KOPT-K1 (cell line): Measurements from ENCODE around the gene MTUS2.

Experiments
- H3K27ac ChIP-seq: fragments of 200-600 bp; sonication (generic); 2 replicates; pipeline ENCODE4 v1.5.1; 2016; ENCODE audit warnings: antibody characterized with exemption, mild to moderate bottlenecking, low read depth, low read length; ENCODE audit not compliant: poor library complexity, severe bottlenecking
- H3K36me3 ChIP-seq: fragments of 200-600 bp; sonication (generic); 2 replicates; pipeline ENCODE4 v1.5.1; 2017; ENCODE audit warnings: antibody characterized with exemption, mild to moderate bottlenecking, low read length, moderate library complexity; ENCODE audit not compliant: insufficient read depth
- H3K9me3 ChIP-seq: fragments of 200-600 bp; sonication (generic); 2 replicates; pipeline ENCODE4 v1.5.1; 2017; ENCODE audit warnings: antibody characterized with exemption, low read length, mild to moderate bottlenecking; ENCODE audit not compliant: insufficient read depth, poor library complexity, severe bottlenecking

Gene MTUS2

GRCh38 chr13:28831117-28831516, 11.0 kb downstream of the MTUS2 start:
- H3K36me3 ChIP-seq, result no peaks in the 10 kb centered on the region
- H3K9me3 ChIP-seq, result peaks cover 25% of the 10 kb centered on the region
- H3K27ac ChIP-seq, result no peak overlapping the region

GRCh38 chr13:28837111-28837510, 17.0 kb downstream of the MTUS2 start:
- peaks cover 3% of the 10 kb centered on the region for H3K9me3 ChIP-seq
- H3K27ac ChIP-seq, result no peak overlapping the region
- no peaks in the 10 kb centered on the region for H3K36me3 ChIP-seq

GRCh38 chr13:28843639-28844038, 23.5 kb downstream of the MTUS2 start:
- Histone ChIP-seq H3K27ac (no peak overlapping the region), H3K9me3 (no peaks in the 10 kb centered on the region), H3K36me3 (no peaks in the 10 kb centered on the region)

GRCh38 chr13:28849441-28849840, 29.3 kb downstream of the MTUS2 start:
- Histone ChIP-seq H3K9me3 (no peaks in the 10 kb centered on the region), H3K36me3 (no peaks in the 10 kb centered on the region), H3K27ac (no peak overlapping the region)

GRCh38 chr13:28850226-28850625, 30.1 kb downstream of the MTUS2 start:
- H3K36me3 ChIP-seq, result no peaks in the 10 kb centered on the region

GRCh38 chr13:28851422-28851821, 31.3 kb downstream of the MTUS2 start:
- H3K36me3 ChIP-seq, result no peaks in the 10 kb centered on the region
- H3K27ac ChIP-seq, result no peak overlapping the region
- H3K9me3 ChIP-seq, result no peaks in the 10 kb centered on the region

More at GRCh38 chr13:28850226-28850625, 30.1 kb downstream of the MTUS2 start:
- Histone ChIP-seq H3K9me3 (no peaks in the 10 kb centered on the region), H3K27ac (no peak overlapping the region)

- Histone ChIP-seq H3K9me3 (no peaks in the 10 kb centered on the region), H3K27ac (no peak overlapping the region), H3K36me3 (no peaks in the 10 kb centered on the region)
Observed at GRCh38 chr13:28854657-28855056, 34.5 kb downstream of the MTUS2 start.

GRCh38 chr13:28856287-28856686, 36.1 kb downstream of the MTUS2 start:
- H3K36me3 ChIP-seq, result no peaks in the 10 kb centered on the region
- H3K27ac ChIP-seq, result no peak overlapping the region
- no peaks in the 10 kb centered on the region for H3K9me3 ChIP-seq

GRCh38 chr13:28859069-28859468, 38.9 kb downstream of the MTUS2 start:
- H3K27ac ChIP-seq, result no peak overlapping the region
- no peaks in the 10 kb centered on the region for H3K36me3 ChIP-seq
- no peaks in the 10 kb centered on the region for H3K9me3 ChIP-seq

GRCh38 chr13:28859717-28860116, 39.6 kb downstream of the MTUS2 start:
- H3K36me3 ChIP-seq, result no peaks in the 10 kb centered on the region
- H3K27ac ChIP-seq, result no peak overlapping the region
- no peaks in the 10 kb centered on the region for H3K9me3 ChIP-seq

- no peaks in the 10 kb centered on the region for H3K36me3 ChIP-seq
- H3K9me3 ChIP-seq, result no peaks in the 10 kb centered on the region
- H3K27ac ChIP-seq, result no peak overlapping the region
Observed at GRCh38 chr13:28864544-28864943, 44.4 kb downstream of the MTUS2 start.

- H3K36me3 ChIP-seq, result no peaks in the 10 kb centered on the region
- H3K9me3 ChIP-seq, result no peaks in the 10 kb centered on the region
- H3K27ac ChIP-seq, result no peak overlapping the region
Observed at GRCh38 chr13:28865149-28865744, 45.1 kb downstream of the MTUS2 start.

- Histone ChIP-seq H3K9me3 (no peaks in the 10 kb centered on the region), H3K36me3 (no peaks in the 10 kb centered on the region), H3K27ac (no peak overlapping the region)
Observed at GRCh38 chr13:28865951-28866350, 45.8 kb downstream of the MTUS2 start.

- no peak overlapping the region for H3K27ac ChIP-seq
- no peaks in the 10 kb centered on the region for H3K36me3 ChIP-seq
- peaks cover 3% of the 10 kb centered on the region for H3K9me3 ChIP-seq
Observed at GRCh38 chr13:28866932-28867331, 46.8 kb downstream of the MTUS2 start.

- Histone ChIP-seq H3K9me3 (peaks cover 10% of the 10 kb centered on the region), H3K36me3 (no peaks in the 10 kb centered on the region), H3K27ac (no peak overlapping the region)
Observed at GRCh38 chr13:28867564-28867963, 47.4 kb downstream of the MTUS2 start.

- H3K9me3 ChIP-seq, result peaks cover 19% of the 10 kb centered on the region
- no peaks in the 10 kb centered on the region for H3K36me3 ChIP-seq
- no peak overlapping the region for H3K27ac ChIP-seq
Observed at GRCh38 chr13:28872427-28873176, 52.5 kb downstream of the MTUS2 start.
